Left kidney (tissue), 8 donors: ENCODE measurements around the gene LENG8. TPM values are rescaled to one million over a fixed set of nuclear protein-coding genes. Genes with fewer than 3 reads are reported as not detected.

Experiments
- DNase-seq: peaks from one replicate; pipeline ENCODE4 v3.0.0-alpha.2; 2013
- long read RNA-seq, 8 donors: transcript quantifications; one replicate each; lab custom pipeline, GENCODE V29; 2026
- polyA plus RNA-seq: library from polyadenylated mRNA; unstranded; fragments of 120-200 nt; gene quantifications from one replicate; pipeline ENCODE4 v1.2.1, GENCODE V29; 2013; ENCODE audit not compliant: insufficient read length

The LENG8 gene
- polyA plus RNA-seq: 189 TPM
- long read RNA-seq, donor 1, full-length matches to known transcripts: 7 of 339 reads
- long read RNA-seq, donor 1, partial matches to known transcripts: 327 of 339 reads
- long read RNA-seq, donor 1, other reads (novel, unspliced or antisense): 5 of 339 reads
- long read RNA-seq, donor 2, full-length matches to known transcripts: 9 of 245 reads
- long read RNA-seq, donor 2, partial matches to known transcripts: 231 of 245 reads
- long read RNA-seq, donor 2, other reads (novel, unspliced or antisense): 5 of 245 reads
- long read RNA-seq, donor 3, full-length matches to known transcripts: 6 of 125 reads
- long read RNA-seq, donor 3, partial matches to known transcripts: 119 of 125 reads
- long read RNA-seq, donor 3, other reads (novel, unspliced or antisense): 0 of 125 reads
- long read RNA-seq, donor 4, partial matches to known transcripts: 22 of 25 reads
- long read RNA-seq, donor 4, other reads (novel, unspliced or antisense): 0 of 25 reads
- long read RNA-seq, donor 5, full-length matches to known transcripts: 15 of 218 reads
- long read RNA-seq, donor 5, partial matches to known transcripts: 190 of 218 reads
- long read RNA-seq, donor 5, other reads (novel, unspliced or antisense): 13 of 218 reads
- long read RNA-seq, donor 6, partial matches to known transcripts: 25 of 31 reads
- long read RNA-seq, donor 6, other reads (novel, unspliced or antisense): 0 of 31 reads
- long read RNA-seq, donor 7, full-length matches to known transcripts: 14 of 338 reads
- long read RNA-seq, donor 7, partial matches to known transcripts: 311 of 338 reads
- long read RNA-seq, donor 7, other reads (novel, unspliced or antisense): 13 of 338 reads
- long read RNA-seq, donor 8, transcript LENG8-207 (3 exons, 456 nt): major isoform, 6 of 44 reads
- long read RNA-seq, donor 8, partial matches to known transcripts: 38 of 44 reads
- long read RNA-seq, donor 8, other reads (novel, unspliced or antisense): 0 of 44 reads

DNA sequence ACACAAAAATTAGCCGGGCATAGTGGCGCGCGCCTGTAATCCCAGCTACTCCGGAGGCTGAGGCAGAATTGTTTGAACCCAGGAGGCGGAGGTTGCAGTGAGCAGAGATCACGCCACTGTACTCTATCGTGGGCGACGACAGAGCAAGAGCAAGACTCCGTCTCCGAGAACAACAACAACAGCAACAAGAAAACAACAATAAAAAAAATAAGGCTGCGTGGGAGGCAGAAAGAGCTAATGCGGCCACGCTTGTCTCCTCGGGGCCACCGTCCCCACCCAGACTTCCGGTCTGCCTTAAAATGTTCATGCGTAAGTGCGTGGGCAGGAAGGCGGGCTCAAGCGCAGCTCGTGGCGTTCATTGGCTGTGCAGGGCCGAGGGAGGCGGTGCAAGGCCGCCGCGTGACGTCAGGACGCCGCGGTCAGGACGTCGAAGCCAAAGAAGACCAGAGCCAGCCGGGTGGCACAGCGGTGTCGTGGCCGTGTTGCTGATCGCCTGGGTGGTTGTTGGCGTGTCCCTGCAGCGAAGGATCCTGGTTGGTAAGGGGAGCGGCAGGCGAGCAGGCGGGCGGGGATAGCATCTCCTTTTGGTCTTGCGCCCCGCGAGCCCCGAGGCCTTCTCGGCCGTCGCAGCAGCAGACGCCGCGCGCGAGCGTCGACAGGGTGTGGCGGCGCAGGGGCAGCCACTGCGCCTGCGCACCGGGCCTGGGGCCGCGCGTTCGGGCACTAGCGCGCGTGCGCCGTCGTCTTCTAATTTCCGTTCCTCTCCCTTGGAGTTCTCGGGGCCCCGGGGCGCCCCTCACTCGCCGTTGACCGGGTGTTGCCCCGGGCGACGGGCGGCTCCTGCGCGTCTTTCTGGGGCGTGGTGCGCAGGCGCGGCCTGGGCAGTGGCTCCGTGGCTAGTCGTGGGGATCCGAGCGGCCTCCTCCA is at the start of gene LENG8:
Gene LENG8 (plus strand): TSS at position 426 of the 927 bp plus-strand sequence. CDS start 2,146 bp downstream, outside the sequence.
- DNase-seq: peak; percentile 95

DNA sequence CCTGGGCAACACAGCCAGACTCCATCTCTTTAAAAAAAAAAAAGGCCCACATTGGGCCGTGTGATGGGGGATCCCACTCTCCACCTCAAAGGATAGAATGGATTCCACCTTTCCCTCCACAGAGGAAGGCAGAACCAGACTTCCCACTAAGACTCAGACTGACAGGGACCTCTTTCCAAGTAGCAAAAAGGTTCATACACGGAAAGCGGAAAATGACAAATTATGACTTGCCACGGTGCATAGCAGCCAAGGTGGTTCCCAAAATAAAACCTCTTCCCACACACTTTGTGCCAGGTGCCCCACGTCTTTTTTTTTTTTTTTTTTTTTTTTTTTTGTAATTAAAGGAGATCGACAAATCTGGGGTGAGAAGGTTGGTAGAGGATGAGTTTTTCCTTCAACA is 48.1 kb upstream of the LENG8 start:
- DNase-seq: no peak

GRCh38 chr19:54403054-54403453 is 45.9 kb upstream of the LENG8 start:
- DNase-seq: no peak

GRCh38 chr19:54405628-54406027 is 43.4 kb upstream of the LENG8 start:
- DNase-seq: no peak

DNA sequence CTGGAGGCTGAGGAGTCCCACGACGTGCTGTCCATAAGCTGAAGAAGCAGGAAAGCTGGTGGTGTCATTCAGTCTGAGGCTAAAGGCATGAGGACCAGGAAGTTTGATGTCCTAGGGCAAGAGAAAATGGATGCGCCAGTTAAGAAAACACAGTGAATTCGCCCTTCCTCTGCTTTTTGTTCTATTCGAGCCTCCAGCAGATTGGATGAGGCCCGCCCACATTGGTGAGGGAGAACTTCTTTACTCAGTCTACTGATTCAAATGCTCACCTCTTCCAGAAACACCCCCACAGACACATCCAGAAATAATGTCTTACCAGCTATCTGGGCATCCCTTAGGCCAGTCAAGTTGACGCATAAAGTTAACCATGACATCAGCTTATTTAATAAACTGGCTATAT is 41.2 kb upstream of the LENG8 start:
- no peak for DNase-seq

DNA sequence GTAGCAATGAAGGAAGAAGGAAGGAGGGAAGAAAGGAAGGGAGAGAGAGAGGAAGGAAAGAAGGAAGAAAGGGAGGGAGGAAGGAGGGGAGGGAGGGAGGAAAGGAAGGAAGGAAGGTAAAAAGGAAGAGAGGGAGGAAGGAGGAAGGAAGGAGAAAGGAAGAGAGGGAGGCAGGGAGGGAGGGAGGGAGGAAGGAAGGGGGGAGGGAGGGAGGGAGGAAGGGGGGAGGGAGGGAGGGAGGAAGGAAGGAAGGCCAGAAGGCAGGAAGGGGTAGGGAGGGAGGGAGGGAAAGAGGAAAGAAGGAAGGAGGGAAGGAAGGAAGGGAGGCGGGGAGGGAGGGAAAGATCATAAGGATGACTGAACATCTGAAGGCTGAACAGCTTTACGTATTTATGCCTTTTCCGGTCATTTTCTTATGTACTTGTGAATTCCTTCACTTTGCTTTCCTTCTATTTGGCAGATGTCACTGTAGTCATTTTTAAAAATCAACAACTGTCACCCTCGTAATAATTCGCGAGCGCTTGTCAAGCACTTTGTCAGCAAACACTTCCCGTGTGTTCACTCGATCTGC is 40.5 kb upstream of the LENG8 start:
- DNase-seq: no peak

DNA sequence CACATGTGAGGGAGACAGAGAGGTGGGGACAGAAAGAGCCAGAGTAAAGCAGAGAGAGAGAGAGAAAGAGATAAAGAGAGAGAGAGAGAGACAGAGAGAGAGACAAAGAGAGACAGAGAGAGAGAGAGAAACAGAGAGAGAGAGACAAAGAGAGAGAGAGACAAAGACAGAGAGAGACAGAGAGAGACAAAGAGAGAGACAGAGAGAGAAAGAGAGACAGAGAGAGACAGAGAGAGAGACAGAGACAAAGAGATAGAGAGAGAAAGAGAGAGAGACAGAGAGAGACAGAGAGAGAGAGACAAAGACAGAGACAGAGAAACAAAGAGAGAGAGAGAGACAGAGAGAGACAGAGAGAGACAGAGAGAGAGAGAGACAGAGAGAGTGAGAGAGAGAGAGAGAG is 38.0 kb upstream of the LENG8 start:
- DNase-seq: no peak

DNA sequence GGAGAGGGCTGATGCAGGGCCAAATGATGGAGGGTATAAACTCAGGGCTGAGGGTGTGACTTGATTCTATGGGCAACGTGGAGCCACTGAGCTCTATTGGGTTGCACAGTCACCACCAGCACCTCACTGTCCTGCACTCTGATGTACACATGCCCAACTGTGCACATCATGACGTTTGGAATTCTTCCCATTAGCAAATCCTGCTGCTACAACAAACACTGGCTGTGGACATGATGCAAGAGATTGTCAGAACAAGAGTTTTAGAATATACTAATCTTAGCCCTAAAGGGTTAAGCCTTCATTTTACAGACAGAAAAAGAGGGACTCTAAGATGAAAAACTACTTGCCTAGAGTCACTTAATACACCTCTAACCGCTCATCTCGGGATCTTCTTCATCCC is 36.1 kb upstream of the LENG8 start:
- DNase-seq: no peak

DNA sequence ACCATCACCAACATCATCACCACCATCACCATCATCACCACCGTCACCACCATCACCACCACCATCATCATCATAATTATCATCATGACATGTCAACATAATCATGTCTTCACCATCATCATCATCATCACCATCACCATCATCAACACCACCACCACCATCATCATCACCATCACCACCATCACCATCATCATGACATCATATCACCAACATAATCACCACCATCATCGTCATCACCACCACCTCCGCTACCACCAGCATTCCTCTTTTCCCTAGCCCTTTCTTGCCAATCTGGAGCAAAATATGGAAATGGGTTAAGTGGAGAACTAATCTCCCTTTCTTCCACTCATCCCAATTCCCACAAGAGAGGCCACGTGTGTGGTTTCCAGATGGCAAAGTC is 34.8 kb upstream of the LENG8 start:
- DNase-seq: no peak

DNA sequence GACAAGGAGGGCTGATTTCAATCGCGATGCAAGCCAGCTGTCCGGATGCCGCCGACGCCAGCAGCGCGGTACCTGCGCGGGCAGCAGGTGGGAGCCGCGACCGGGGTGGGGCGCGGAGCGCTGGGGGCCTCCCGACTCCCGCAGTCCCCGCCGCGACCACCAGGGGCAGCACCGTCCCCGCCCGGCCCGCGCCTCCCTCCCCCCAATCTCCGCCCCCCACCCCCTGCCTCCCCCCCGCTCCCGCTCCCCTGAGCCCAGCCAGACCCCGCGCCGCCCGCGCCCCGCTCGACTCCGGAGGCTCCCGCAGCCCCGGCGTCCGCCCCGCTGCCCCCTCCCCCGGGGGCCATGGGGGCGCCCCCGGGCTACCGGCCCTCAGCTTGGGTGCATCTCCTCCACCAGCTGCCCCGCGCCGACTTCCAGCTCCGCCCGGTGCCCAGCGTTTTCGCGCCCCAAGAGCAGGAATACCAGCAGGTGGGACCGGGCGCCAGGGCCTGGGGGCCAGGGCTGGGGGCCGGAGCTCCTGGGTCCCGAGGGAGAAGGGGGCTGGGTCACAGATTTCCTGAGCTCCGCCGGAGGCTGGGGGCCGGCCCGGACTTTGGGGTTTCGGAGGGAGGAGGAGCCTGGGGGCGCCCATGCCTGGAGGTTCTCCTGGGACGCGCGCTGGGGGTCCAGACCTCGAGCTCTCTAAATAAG is 33.6 kb upstream of the LENG8 start, which contains the start of gene TTYH1:
Gene TTYH1 (plus strand): TSS at position 257 of the 693 bp plus-strand sequence. CDS start 89 bp downstream, at position 346.
- DNase-seq: no peak

GRCh38 chr19:54415901-54416673 is 32.9 kb upstream of the LENG8 start:
- DNase-seq: no peak

DNA sequence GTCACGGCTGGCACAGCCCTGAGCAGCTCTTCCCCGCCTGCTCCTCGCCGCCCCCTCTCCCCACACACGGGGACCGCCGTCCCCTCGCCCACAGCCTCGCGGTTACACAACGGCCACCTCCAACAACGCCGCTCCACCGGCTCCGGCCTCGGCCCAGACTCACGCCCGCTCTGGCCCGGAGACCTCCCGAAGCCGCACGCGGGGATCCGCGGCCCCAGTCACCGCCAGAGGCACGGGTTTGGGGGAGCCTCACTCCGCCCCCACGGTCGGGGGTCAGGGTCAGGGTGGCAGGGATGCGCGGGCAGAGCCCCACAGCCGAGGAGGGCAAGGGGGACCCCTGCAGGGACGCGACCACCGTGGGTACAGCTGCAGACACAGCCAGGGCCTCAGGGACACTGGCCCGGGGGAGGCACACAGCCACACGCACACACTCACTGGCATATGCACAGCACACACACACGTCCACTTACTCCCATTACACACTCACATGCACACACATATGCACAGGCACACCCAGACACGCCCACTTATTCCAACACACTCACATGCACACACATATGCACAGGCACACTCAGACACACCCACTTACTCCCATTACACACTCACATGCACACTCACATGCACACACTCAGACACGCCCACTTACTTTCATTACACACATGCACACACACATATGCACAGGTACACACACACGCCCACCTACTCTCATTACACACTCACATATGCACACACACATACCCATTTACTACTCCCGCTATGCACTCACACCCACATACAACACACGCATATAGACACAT is 32.1 kb upstream of the LENG8 start:
- DNase-seq: no peak

- DNase-seq: no peak
Observed at GRCh38 chr19:54418030-54418929, 30.7 kb upstream of the LENG8 start.

DNA sequence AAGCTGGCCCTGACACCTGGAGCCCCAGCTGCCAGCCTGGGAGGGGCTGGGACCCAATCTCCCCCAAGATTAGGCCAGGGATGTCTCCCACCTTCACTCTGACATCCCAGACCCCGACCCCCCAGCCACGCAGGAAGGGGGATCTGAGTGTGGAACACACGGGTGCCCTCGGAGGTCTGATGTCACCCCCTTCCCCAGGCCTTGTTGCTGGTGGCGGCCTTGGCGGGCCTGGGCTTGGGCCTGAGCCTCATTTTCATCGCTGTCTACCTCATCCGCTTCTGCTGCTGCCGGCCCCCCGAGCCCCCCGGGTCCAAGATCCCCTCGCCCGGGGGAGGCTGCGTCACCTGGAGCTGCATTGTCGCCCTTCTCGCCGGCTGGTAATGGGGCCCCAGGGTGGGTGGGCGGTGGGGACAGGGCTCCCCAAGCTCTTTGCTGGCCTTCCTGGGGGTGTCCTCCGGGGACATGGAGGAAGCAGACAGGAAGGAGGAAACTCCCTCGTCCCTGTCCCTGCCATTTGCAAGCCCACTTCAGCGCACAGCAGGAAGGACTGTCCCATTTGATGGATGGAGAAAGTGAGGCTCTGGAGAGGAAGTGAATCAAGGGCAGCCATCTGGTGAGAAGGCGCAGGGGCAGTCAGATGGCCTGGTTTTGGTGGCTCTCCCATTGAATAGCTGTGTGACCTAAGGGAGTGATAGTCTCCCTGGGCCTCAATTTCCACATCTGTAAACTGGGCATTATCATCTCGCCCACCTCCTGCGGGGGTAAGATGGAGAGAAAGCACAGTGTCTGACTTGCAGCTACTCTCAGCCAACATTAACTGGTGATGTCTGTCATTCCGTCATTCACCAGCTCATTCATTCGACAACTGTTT is 29.8 kb upstream of the LENG8 start:
- DNase-seq: no peak

GRCh38 chr19:54420068-54420382 is 29.0 kb upstream of the LENG8 start:
- DNase-seq: no peak

- peak; percentile 55 for DNase-seq
Observed at GRCh38 chr19:54420383-54421168, 28.4 kb upstream of the LENG8 start.
